NCI-H526 (cell line): ENCODE measurements around the gene ANLN.

Experiments
- DNase-seq, 2 experiments: peaks; one replicate each; lab custom pipeline; 2025; lab: John Stamatoyannopoulos, UW

ANLN gene

GRCh38 chr7:36409180-36409579 is 19.5 kb downstream of the ANLN start:
- peak in 1 of 2 experiments; percentile 45 for DNase-seq

- no peak for DNase-seq
Measured at GRCh38 chr7:36415144-36415543, 25.5 kb downstream of the ANLN start.

GRCh38 chr7:36416251-36416650 is 26.6 kb downstream of the ANLN start:
- no peak for DNase-seq

GRCh38 chr7:36420307-36420706 is 30.6 kb downstream of the ANLN start:
- no peak for DNase-seq

GRCh38 chr7:36422072-36422471 is 32.4 kb downstream of the ANLN start:
- no peak for DNase-seq

GRCh38 chr7:36423633-36424032 is 34.0 kb downstream of the ANLN start:
- no peak for DNase-seq

GRCh38 chr7:36430186-36430585 is 40.5 kb downstream of the ANLN start:
- DNase-seq: no peak

GRCh38 chr7:36430881-36431280 is 41.2 kb downstream of the ANLN start:
- no peak for DNase-seq

- DNase-seq: no peak
Measured at GRCh38 chr7:36438211-36438610, 48.5 kb downstream of the ANLN start.

- DNase-seq: no peak
Measured at GRCh38 chr7:36439624-36440023, 50.0 kb downstream of the ANLN start.

GRCh38 chr7:36440880-36441279 is 51.2 kb downstream of the ANLN start:
- DNase-seq: peak in 1 of 2 experiments; percentile 53

GRCh38 chr7:36441344-36442022 is 51.8 kb downstream of the ANLN start:
- no peak for DNase-seq

- no peak for DNase-seq
Measured at GRCh38 chr7:36448781-36449379, 59.2 kb downstream of the ANLN start.

GRCh38 chr7:36449685-36450084 is 60.0 kb downstream of the ANLN start:
- DNase-seq: no peak

- DNase-seq: no peak
Measured at GRCh38 chr7:36453769-36454168, 64.1 kb downstream of the ANLN start.

GRCh38 chr7:36455646-36456045 is 66.0 kb downstream of the ANLN start:
- no peak for DNase-seq

- no peak for DNase-seq
Measured at GRCh38 chr7:36456138-36456537, 66.5 kb downstream of the ANLN start.

GRCh38 chr7:36456548-36456947 is 66.9 kb downstream of the ANLN start:
- no peak for DNase-seq

- no peak for DNase-seq
Measured at GRCh38 chr7:36459236-36459960, 69.7 kb downstream of the ANLN start.

GRCh38 chr7:36460811-36461429 is 71.3 kb downstream of the ANLN start:
- DNase-seq: no peak

- no peak for DNase-seq
Measured at GRCh38 chr7:36462551-36463137, 73.0 kb downstream of the ANLN start.

GRCh38 chr7:36464271-36464670 is 74.6 kb downstream of the ANLN start:
- DNase-seq: no peak
